Spinal cord (tissue), 4 donors: ENCODE results near the gene RHOT2. TPM values are rescaled to one million over a fixed set of nuclear protein-coding genes. Genes with fewer than 3 reads are reported as not detected.

Experiments used
- polyA plus RNA-seq, 2 donors: library from polyadenylated mRNA; unstranded; fragments of 120-200 nt; gene quantifications; one replicate each; pipeline ENCODE4 v1.2.1, GENCODE V29; 2013; ENCODE audit not compliant: insufficient read length in 2 of 2
- total RNA-seq, 2 donors: library from RNA; depleted of rRNA in 1 of 2; stranded (reverse); fragments of 120-200 nt in 1 of 2; fragments of >200 nt in 1 of 2; gene quantifications; one replicate each; pipeline versions ENCODE4 v1.2.3 to v1.2.4, GENCODE V29; 2013 to 2014

RHOT2 gene
- total and polyA plus RNA-seq, 4 donors, result 20.7 to 115 (median 71.3) TPM

Other genes with a start within 250 kb of the RHOT2 start
- 10 to 100 TPM; 24.2 to 43.5 TPM for gene RAB11FIP3, start 242.5 kb upstream of the RHOT2 start, total RNA-seq
- 100 to 1,000 TPM in 1 of 2 donors, 10 to 100 TPM in 1; 89.3 to 107 TPM for gene RAB11FIP3, start 242.5 kb upstream of the RHOT2 start, polyA plus RNA-seq
- 10 to 100 TPM in 1 of 2 donors, 1 to 10 TPM in 1; 9.6 to 19.5 TPM for gene CAPN15, start 140.4 kb upstream of the RHOT2 start, total RNA-seq
- 10 to 100 TPM; 36.4 to 43.2 TPM for gene CAPN15, start 140.4 kb upstream of the RHOT2 start, polyA plus RNA-seq
- gene PRR35, start 107.7 kb upstream of the RHOT2 start, total RNA-seq, result under 1 TPM in 1 of 2 donors, not detected in 1; 0.06 TPM
- under 1 TPM in 1 of 2 donors, not detected in 1; 0.14 TPM for gene PRR35, start 107.7 kb upstream of the RHOT2 start, polyA plus RNA-seq
- 1 to 10 TPM in 1 of 2 donors, under 1 TPM in 1; 0.89 to 3.5 TPM for gene NHLRC4, start 101.1 kb upstream of the RHOT2 start, total RNA-seq
- gene NHLRC4, start 101.1 kb upstream of the RHOT2 start, polyA plus RNA-seq, result 1 to 10 TPM in 1 of 2 donors, under 1 TPM in 1; 0.73 to 1.2 TPM
- gene PIGQ, start 98.2 kb upstream of the RHOT2 start, total RNA-seq, result 10 to 100 TPM; 19.1 to 38.1 TPM
- gene PIGQ, start 98.2 kb upstream of the RHOT2 start, polyA plus RNA-seq, result 10 to 100 TPM; 69.4 to 85.7 TPM
- 10 to 100 TPM; 12.4 to 21.7 TPM for gene RAB40C, start 78.1 kb upstream of the RHOT2 start, total RNA-seq
- gene RAB40C, start 78.1 kb upstream of the RHOT2 start, polyA plus RNA-seq, result 10 to 100 TPM; 38.4 to 45.7 TPM
- under 1 TPM; 0.30 to 0.44 TPM for gene WFIKKN1, start 37.1 kb upstream of the RHOT2 start, total RNA-seq
- 1 to 10 TPM; 1.1 to 1.4 TPM for gene WFIKKN1, start 37.1 kb upstream of the RHOT2 start, polyA plus RNA-seq
- 10 to 100 TPM; 26.8 to 73.3 TPM for gene METTL26, start 31.8 kb upstream of the RHOT2 start, total RNA-seq
- gene METTL26, start 31.8 kb upstream of the RHOT2 start, polyA plus RNA-seq, result 100 to 1,000 TPM; 119 to 124 TPM
- gene MCRIP2, start 26.3 kb upstream of the RHOT2 start, total RNA-seq, result 10 to 100 TPM in 1 of 2 donors, 1 to 10 TPM in 1; 9.1 to 28.1 TPM
- gene MCRIP2, start 26.3 kb upstream of the RHOT2 start, polyA plus RNA-seq, result 10 to 100 TPM; 34.8 to 38.7 TPM
- gene WDR90, start 18.8 kb upstream of the RHOT2 start, total RNA-seq, result 10 to 100 TPM in 1 of 2 donors, 1 to 10 TPM in 1; 8.3 to 31.9 TPM
- gene WDR90, start 18.8 kb upstream of the RHOT2 start, polyA plus RNA-seq, result 10 to 100 TPM; 46.6 to 63.1 TPM
- 1 to 10 TPM; 4.1 to 7.2 TPM for gene RHBDL1, start 7.5 kb downstream of the RHOT2 start, total RNA-seq
- 10 to 100 TPM; 15.5 to 19.1 TPM for gene RHBDL1, start 7.5 kb downstream of the RHOT2 start, polyA plus RNA-seq
- 100 to 1,000 TPM in 1 of 2 donors, 10 to 100 TPM in 1; 59.6 to 110 TPM for gene STUB1, start 12.3 kb downstream of the RHOT2 start, total RNA-seq
- gene STUB1, start 12.3 kb downstream of the RHOT2 start, polyA plus RNA-seq, result 100 to 1,000 TPM; 170 to 177 TPM
- gene JMJD8, start 16.2 kb downstream of the RHOT2 start, total RNA-seq, result 10 to 100 TPM; 24.3 to 42.1 TPM
- gene JMJD8, start 16.2 kb downstream of the RHOT2 start, polyA plus RNA-seq, result 10 to 100 TPM; 63.3 to 71.9 TPM
- gene WDR24, start 22.3 kb downstream of the RHOT2 start, total RNA-seq, result 1 to 10 TPM; 3.1 to 3.5 TPM
- gene WDR24, start 22.3 kb downstream of the RHOT2 start, polyA plus RNA-seq, result 10 to 100 TPM; 14.6 to 19.5 TPM
- 10 to 100 TPM in 1 of 2 donors, 1 to 10 TPM in 1; 7.4 to 12.4 TPM for gene FBXL16, start 37.7 kb downstream of the RHOT2 start, total RNA-seq
- 10 to 100 TPM; 74.4 to 76.0 TPM for gene FBXL16, start 37.7 kb downstream of the RHOT2 start, polyA plus RNA-seq
- gene METRN, start 47.0 kb downstream of the RHOT2 start, total RNA-seq, result 100 to 1,000 TPM in 1 of 2 donors, 10 to 100 TPM in 1; 75.5 to 238 TPM
- gene METRN, start 47.0 kb downstream of the RHOT2 start, polyA plus RNA-seq, result 100 to 1,000 TPM; 399 to 402 TPM
- 10 to 100 TPM; 11.7 to 42.0 TPM for gene ANTKMT, start 53.0 kb downstream of the RHOT2 start, total RNA-seq
- 10 to 100 TPM; 59.4 to 62.8 TPM for gene ANTKMT, start 53.0 kb downstream of the RHOT2 start, polyA plus RNA-seq
- gene CCDC78, start 58.3 kb downstream of the RHOT2 start, total RNA-seq, result 1 to 10 TPM in 1 of 2 donors, under 1 TPM in 1; 0.59 to 7.5 TPM
- gene CCDC78, start 58.3 kb downstream of the RHOT2 start, polyA plus RNA-seq, result 10 to 100 TPM; 13.1 to 16.0 TPM
- 10 to 100 TPM in 1 of 2 donors, 1 to 10 TPM in 1; 7.4 to 15.0 TPM for gene HAGHL, start 59.0 kb downstream of the RHOT2 start, total RNA-seq
- gene HAGHL, start 59.0 kb downstream of the RHOT2 start, polyA plus RNA-seq, result 10 to 100 TPM; 48.6 to 51.1 TPM
- gene CIAO3, start 72.9 kb downstream of the RHOT2 start, total RNA-seq, result 10 to 100 TPM; 29.9 to 47.9 TPM
- 10 to 100 TPM; 35.1 to 41.5 TPM for gene CIAO3, start 72.9 kb downstream of the RHOT2 start, polyA plus RNA-seq
- under 1 TPM; 0.40 to 0.83 TPM for gene MSLN, start 92.6 kb downstream of the RHOT2 start, total RNA-seq
- gene MSLN, start 92.6 kb downstream of the RHOT2 start, polyA plus RNA-seq, result under 1 TPM; 0.24 to 0.57 TPM
- 10 to 100 TPM in 1 of 2 donors, 1 to 10 TPM in 1; 9.3 to 14.2 TPM for gene RPUSD1, start 120.2 kb downstream of the RHOT2 start, total RNA-seq
- 10 to 100 TPM; 23.0 to 23.9 TPM for gene RPUSD1, start 120.2 kb downstream of the RHOT2 start, polyA plus RNA-seq
- gene CHTF18, start 120.5 kb downstream of the RHOT2 start, total RNA-seq, result 10 to 100 TPM in 1 of 2 donors, 1 to 10 TPM in 1; 6.1 to 20.1 TPM
- gene CHTF18, start 120.5 kb downstream of the RHOT2 start, polyA plus RNA-seq, result 10 to 100 TPM; 26.6 to 37.1 TPM
- under 1 TPM in 1 of 2 donors, not detected in 1; 0.30 TPM for gene GNG13, start 132.6 kb downstream of the RHOT2 start, total RNA-seq
- gene GNG13, start 132.6 kb downstream of the RHOT2 start, polyA plus RNA-seq, result 1 to 10 TPM; 1.0 to 1.4 TPM